Suppressor macrophage (primary cell): ENCODE data around the gene WDR27.

ENCODE experiments used
- DNase-seq, 4 experiments: peaks; one replicate each; pipeline ENCODE4 v3.0.0-alpha.2; 2020 to 2022

Gene WDR27

GRCh38 chr6:169561665-169562064, 140.2 kb downstream of the WDR27 start:
- no peak for DNase-seq

GRCh38 chr6:169559592-169559991, 142.2 kb downstream of the WDR27 start:
- no peak for DNase-seq

GRCh38 chr6:169558774-169559441, 142.9 kb downstream of the WDR27 start:
- no peak for DNase-seq

GRCh38 chr6:169558378-169558773, 143.5 kb downstream of the WDR27 start:
- no peak for DNase-seq

- no peak for DNase-seq
Measured at GRCh38 chr6:169557887-169558286, 143.9 kb downstream of the WDR27 start.

GRCh38 chr6:169556758-169557548, 144.9 kb downstream of the WDR27 start:
- no peak for DNase-seq

GRCh38 chr6:169555971-169556617, 145.7 kb downstream of the WDR27 start:
- DNase-seq: no peak

GRCh38 chr6:169545982-169546381, 155.8 kb downstream of the WDR27 start:
- no peak for DNase-seq

- no peak for DNase-seq
Measured at GRCh38 chr6:169543704-169544103, 158.1 kb downstream of the WDR27 start.

GRCh38 chr6:169542491-169542890, 159.3 kb downstream of the WDR27 start:
- DNase-seq: no peak

- no peak for DNase-seq
Measured at GRCh38 chr6:169539176-169539897, 162.5 kb downstream of the WDR27 start.

- DNase-seq: no peak
Measured at GRCh38 chr6:169536446-169537170, 165.2 kb downstream of the WDR27 start.

- DNase-seq: no peak
Measured at GRCh38 chr6:169534039-169534421, 167.8 kb downstream of the WDR27 start.

GRCh38 chr6:169533301-169534038, 168.4 kb downstream of the WDR27 start:
- no peak for DNase-seq

GRCh38 chr6:169530752-169531123, 171.1 kb downstream of the WDR27 start:
- no peak for DNase-seq

GRCh38 chr6:169529931-169530751, 171.7 kb downstream of the WDR27 start:
- DNase-seq: no peak

GRCh38 chr6:169528755-169529154, 173.1 kb downstream of the WDR27 start:
- no peak for DNase-seq

GRCh38 chr6:169527306-169527705, 174.5 kb downstream of the WDR27 start:
- no peak for DNase-seq

GRCh38 chr6:169521825-169522224, 180.0 kb downstream of the WDR27 start:
- no peak for DNase-seq

GRCh38 chr6:169520104-169520503, 181.7 kb downstream of the WDR27 start:
- no peak for DNase-seq

GRCh38 chr6:169518451-169518850, 183.4 kb downstream of the WDR27 start:
- DNase-seq: no peak
